Measurements from ENCODE around the gene DTX3. TPM values are rescaled to one million over a fixed set of nuclear protein-coding genes. Genes with fewer than 3 reads are reported as not detected.

Gene DTX3
- total RNA-seq, 1 experiment from 2014 or later = 11.9 TPM

GRCh38 chr12:57628280-57629191, 23.9 kb downstream of the DTX3 start:
- Histone ChIP-seq H3K4me3 (ENCODE audit: low read length) (no peak overlapping the region), H3K36me3 (ENCODE audit: low read depth, low read length) (no peaks in the 10 kb centered on the region; the same call in 1 of the 2 replicates), H3K9ac (ENCODE audit: low read length) (no peak overlapping the region), H3K4me1 (ENCODE audit: insufficient read depth, low read length) (peaks cover 11% of the 10 kb centered on the region), H3K79me2 (ENCODE audit: low read length) (peaks cover 12% of the 10 kb centered on the region), H3K27me3 (ENCODE audit: low read length) (no peaks in the 10 kb centered on the region), H3K27ac (ENCODE audit: low read length) (no peak overlapping the region), H2AFZ (ENCODE audit: low read length) (no peak overlapping the region), H3F3A (ENCODE audit: low read length, unreplicated experiment) (no peaks in the 10 kb centered on the region), H4K20me1 (ENCODE audit: low read length) (no peaks in the 10 kb centered on the region), H3K9me3 (ENCODE audit: low read length) (no peaks in the 10 kb centered on the region), H3K4me2 (ENCODE audit: low read length) (no peak overlapping the region), H3K9me2 (replicated peaks; ENCODE audit: low read length) (no peaks in the 10 kb centered on the region)
- intact Hi-C loops (cut with micrococcal nuclease) = no loop called here
- no peak for DNase-seq
- POLR2A ChIA-PET (ENCODE audit: unreplicated experiment) = no interaction called here
- CTCF ChIA-PET = interaction anchor here (1.0 kb wide), 1 partner anchor 46 kb away, joined by 3 read pairs; no protein-coding TSS in a partner anchor
- ATAC-seq = no peak
- no TSS peak for BruUV-seq (replicated peaks)
- TF ChIP-seq CTCF (conservative IDR thresholded peaks at IDR 0.05; ENCODE audit: low read depth, low read length) (no peak), EZH2 (IDR thresholded peaks at IDR 0.05; ENCODE audit: low read length, unreplicated experiment) (no peak), EZH2phosphoT487 (IDR thresholded peaks at IDR 0.05; ENCODE audit: borderline replicate concordance, low read length) (no peak)

- BruUV-seq (replicated peaks) = no TSS peak
- H3K27ac ChIP-seq (ENCODE audit: low read length) = no peak overlapping the region
- ATAC-seq (no peak), DNase-seq (no peak)
- H2AFZ ChIP-seq (ENCODE audit: low read length) = no peak overlapping the region
- TF ChIP-seq EZH2phosphoT487 (IDR thresholded peaks at IDR 0.05; ENCODE audit: borderline replicate concordance, low read length) (no peak), EZH2 (IDR thresholded peaks at IDR 0.05; ENCODE audit: low read length, unreplicated experiment) (no peak), CTCF (conservative IDR thresholded peaks at IDR 0.05; ENCODE audit: low read depth, low read length) (no peak)
- H3K4me1 ChIP-seq (ENCODE audit: insufficient read depth, low read length) = peaks cover 17% of the 10 kb centered on the region
- H3K79me2 ChIP-seq (ENCODE audit: low read length) = peaks cover 12% of the 10 kb centered on the region
- no peaks in the 10 kb centered on the region for H3F3A ChIP-seq (ENCODE audit: low read length, unreplicated experiment)
- ChIA-PET CTCF (no interaction called here), POLR2A (ENCODE audit: unreplicated experiment) (no interaction called here)
- H3K9me2 ChIP-seq (replicated peaks; ENCODE audit: low read length) = no peaks in the 10 kb centered on the region
- H4K20me1 ChIP-seq (ENCODE audit: low read length) = no peaks in the 10 kb centered on the region
- intact Hi-C loops (cut with micrococcal nuclease) = no loop called here
- H3K9ac ChIP-seq (ENCODE audit: low read length) = no peak overlapping the region
- H3K36me3 ChIP-seq (ENCODE audit: low read depth, low read length) = no peaks in the 10 kb centered on the region; the same call in 1 of the 2 replicates
- H3K4me2 ChIP-seq (ENCODE audit: low read length) = no peak overlapping the region
- no peaks in the 10 kb centered on the region for H3K9me3 ChIP-seq (ENCODE audit: low read length)
- no peaks in the 10 kb centered on the region for H3K27me3 ChIP-seq (ENCODE audit: low read length)
- no peak overlapping the region for H3K4me3 ChIP-seq (ENCODE audit: low read length)
Measured at GRCh38 chr12:57629897-57630471, 25.4 kb downstream of the DTX3 start.
